ENCODE results near the gene TSEN34.
"Not testable (repeated sequence)": the region's sequence is repeated elsewhere in the genome, so short reads cannot be mapped to it uniquely, and the experiment has no call there.

Gene TSEN34

DNA sequence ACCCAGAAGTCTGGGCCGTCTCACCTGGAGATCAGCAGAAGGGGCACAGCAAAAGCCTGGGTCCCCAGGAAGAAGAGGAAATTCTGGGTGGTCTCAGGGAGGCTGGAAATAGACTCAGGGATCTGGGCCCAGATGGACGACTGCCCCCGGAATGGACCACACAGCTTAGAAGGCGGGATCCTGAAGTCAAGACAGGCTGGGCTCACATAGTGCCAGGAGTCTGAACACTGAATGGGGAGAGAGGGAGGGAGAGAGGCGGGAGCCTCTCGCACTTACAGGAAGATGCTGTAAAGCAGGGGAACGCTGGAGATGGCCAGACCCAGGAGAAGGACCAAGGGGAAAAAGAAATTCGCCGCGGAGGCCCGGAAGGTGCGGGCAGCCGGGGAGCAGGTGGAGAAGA is 30.3 kb upstream of the TSEN34 start:
- no peak for DNase-seq (ENCODE audit: low read depth)

DNA sequence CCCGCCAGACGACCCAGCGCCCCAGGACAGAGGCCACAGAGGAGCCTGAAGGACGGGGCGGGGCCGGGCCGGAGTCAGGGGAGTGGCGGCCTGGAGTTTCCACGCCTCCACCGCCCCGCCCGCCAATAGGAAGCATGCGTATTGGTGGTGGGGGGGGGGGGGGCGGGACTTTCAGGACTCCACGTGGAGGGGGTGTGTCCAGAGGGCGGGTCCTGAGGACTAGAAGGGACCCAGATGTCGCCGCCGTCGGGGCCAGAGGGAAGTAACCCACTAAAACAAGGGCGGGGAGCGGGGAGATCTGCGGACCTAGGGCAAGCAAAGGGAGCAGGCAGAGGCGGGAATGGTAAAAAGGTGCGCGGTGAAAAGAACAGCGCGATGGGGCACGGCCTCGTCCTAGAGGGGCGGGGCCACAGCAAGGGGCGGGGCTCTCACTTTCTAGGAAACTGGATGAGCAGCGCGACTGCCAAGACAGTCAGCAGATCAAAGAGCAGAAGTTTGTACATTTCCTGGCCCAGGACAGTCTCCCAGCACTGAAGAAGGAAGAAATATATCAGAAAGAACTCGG is 28.8 kb upstream of the TSEN34 start:
- peak; percentile 81 for DNase-seq (ENCODE audit: low read depth)

GRCh38 chr19:54162884-54163283 is 28.2 kb upstream of the TSEN34 start:
- no peak for DNase-seq (ENCODE audit: low read depth)

GRCh38 chr19:54164369-54165068 is 26.6 kb upstream of the TSEN34 start:
- DNase-seq (ENCODE audit: low read depth): no peak

- DNase-seq (ENCODE audit: low read depth): no peak
Observed at GRCh38 chr19:54165222-54165621, 25.9 kb upstream of the TSEN34 start.

GRCh38 chr19:54168174-54168917 is 22.8 kb upstream of the TSEN34 start:
- peak; percentile 72 for DNase-seq (ENCODE audit: low read depth)

DNA sequence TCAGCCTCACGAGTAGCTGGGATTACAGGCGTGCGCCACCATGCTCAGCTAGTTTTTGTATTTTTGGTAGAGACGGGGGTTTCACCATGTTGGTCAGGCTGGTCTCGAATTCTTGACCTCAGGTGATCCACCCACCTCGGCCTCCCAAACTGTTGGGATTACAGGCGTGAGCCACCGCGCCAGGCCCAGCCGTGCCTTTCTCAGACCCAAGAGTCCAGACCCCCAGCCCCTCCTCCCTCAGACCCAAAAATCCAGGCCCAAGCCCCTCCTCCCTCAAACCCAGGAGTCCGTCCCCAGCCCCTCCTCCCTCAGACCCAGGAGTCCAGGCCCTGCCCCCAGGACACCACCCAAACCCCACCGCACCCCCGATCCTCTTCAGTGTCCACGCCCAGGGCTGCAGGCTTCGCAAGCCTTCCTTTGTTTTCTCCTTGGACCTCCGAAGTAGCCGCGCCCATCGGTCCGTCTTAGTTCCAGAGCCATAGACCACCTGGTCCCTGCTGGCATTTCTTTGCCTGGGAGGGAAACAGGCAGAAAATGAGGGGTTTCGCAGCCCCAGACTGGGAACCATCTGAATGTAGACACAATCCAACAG is 21.9 kb upstream of the TSEN34 start:
- DNase-seq (ENCODE audit: low read depth): no peak

- not testable (repeated sequence) for DNase-seq (ENCODE audit: low read depth)
Observed at GRCh38 chr19:54171736-54172431, 19.2 kb upstream of the TSEN34 start.

- no peak for DNase-seq (ENCODE audit: low read depth)
Observed at GRCh38 chr19:54172471-54173358, 18.4 kb upstream of the TSEN34 start, which contains the start of gene TMC4. Gene TMC4, minus strand, starts transcription at chr19:54173160. Its CDS starts 43 bp downstream, at chr19:54173117.

GRCh38 chr19:54173359-54173699 is 17.8 kb upstream of the TSEN34 start:
- no peak for DNase-seq (ENCODE audit: low read depth)

GRCh38 chr19:54173951-54174834 is 16.9 kb upstream of the TSEN34 start:
- no peak for DNase-seq (ENCODE audit: low read depth)

DNA sequence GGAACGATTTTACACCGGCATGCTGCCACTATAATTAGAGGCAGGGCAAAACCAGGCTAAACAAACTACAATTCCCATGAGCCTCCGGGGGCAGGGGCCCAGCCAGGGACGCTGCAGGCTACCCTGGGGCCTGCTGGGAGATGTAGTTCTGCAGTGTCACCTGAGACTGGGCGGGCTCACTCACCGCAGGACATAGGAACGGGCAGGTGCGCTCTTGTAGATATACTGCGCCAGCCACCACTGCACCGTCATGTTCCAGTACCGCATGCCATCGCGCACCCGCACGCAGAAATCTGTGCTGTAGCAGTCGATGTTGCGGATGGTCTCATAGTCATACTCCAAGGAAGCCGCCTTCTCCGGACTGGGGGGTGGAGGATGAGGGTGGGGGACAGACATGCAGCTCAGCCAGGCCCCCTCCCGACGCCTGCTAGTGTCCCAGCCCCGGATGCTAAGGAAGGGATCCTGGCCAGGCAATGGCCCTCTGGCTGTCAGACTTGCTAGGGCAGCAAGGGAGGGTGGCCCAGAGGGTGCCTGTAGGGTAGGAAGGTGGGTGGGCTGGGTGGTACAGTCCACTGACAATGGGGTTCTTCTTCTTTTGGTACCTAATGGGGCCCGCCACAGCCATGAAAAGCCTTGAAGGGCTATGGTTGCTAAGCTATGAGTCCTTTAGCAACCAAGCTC is 12.4 kb upstream of the TSEN34 start:
- no peak for DNase-seq (ENCODE audit: low read depth)

DNA sequence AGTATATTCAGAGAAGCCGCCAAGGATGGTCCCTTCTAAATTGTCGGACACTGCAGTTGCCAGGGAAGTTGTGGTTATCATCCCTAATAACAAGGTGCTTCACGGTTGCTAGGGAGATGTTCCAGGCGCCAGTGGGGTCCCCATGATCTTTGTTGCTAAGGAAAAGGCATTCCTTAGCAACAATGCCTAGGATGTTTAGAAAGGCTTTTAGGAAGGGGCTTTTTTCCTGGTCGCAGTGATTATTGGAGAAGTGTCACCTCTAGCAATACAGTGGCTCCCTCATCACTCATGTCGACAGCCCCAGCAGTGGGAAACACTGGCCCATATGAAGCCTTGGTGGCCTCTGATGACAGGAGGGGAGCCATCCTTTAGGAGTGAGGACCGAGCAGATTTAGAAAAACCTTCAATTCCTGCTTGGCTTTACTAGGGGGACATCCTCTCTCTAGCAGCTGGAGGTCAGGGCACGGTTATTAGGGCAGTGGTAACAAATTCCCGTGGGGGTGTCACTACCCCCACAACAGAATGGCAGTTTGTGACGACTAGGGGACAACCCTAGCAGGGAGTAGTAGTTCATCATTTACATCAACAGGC is 11.8 kb upstream of the TSEN34 start:
- DNase-seq (ENCODE audit: low read depth): no peak

DNA sequence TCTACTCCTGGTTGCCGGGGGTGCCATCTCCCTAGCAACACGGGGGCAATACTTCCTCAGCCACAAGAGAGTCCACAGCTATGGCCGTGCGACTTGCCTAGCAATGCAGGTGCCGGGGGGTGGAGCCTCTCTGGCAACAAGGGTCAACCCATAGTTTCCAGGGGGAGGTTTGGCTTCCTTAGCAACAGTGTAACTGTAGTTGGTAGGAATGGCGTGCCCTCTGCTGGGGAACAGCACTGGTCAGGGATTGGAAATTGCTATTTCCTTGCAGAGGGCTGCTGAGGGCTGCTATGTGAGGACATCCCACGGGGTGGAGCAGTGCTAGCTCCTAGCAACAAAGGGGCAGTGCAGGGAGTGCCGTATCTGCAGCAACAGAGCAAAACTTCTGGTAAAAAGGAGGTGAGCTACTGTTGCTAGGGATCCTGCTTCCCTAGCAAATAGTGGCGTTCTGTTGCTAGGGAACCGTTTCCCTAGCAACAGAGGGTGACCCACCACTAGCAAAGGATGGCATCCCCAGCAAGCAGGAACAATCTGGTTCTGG is 11.1 kb upstream of the TSEN34 start:
- no peak for DNase-seq (ENCODE audit: low read depth)

- DNase-seq (ENCODE audit: low read depth): no peak
Observed at GRCh38 chr19:54180691-54181091, 10.4 kb upstream of the TSEN34 start.

DNA sequence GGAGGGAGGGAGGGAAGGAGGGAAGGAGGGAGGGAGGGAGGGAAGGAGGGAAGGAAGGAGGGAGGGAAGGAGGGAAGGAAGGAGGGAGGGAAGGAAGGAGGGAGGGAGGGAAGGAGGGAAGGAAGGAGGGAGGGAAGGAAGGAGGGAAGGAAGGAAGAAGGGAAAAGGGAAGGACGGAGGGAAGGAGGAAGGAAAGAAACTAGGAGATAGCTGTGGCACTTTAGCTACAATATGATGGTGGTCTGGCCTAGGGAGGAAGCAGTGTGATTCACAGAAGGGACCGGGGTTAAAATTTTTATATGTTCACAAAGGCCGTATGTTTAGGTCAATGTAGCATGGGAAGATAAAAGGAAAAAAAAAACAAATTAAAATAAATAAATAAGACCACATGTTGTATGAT is 9.2 kb upstream of the TSEN34 start:
- not testable (repeated sequence) for DNase-seq (ENCODE audit: low read depth)

DNA sequence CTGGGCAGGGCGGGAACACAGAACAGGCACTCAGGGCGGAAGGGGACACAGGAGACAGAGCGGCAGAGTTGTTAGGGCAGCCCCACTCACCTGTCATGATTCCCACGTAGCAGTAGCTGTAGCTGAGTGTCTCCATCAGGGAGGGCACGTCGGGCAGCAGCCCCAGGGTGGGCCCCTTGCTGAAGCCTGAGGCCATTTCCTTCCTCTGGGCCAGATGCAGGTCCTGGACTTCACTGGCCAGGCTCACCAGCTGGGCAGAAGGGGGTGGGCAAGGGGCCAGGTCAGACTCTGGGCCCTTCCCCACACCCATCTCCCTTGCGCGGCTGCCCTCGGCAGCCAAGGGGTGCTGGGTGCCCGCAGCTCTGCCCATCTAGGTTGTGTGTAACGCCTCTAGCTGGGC is 7.7 kb upstream of the TSEN34 start:
- DNase-seq (ENCODE audit: low read depth): no peak

DNA sequence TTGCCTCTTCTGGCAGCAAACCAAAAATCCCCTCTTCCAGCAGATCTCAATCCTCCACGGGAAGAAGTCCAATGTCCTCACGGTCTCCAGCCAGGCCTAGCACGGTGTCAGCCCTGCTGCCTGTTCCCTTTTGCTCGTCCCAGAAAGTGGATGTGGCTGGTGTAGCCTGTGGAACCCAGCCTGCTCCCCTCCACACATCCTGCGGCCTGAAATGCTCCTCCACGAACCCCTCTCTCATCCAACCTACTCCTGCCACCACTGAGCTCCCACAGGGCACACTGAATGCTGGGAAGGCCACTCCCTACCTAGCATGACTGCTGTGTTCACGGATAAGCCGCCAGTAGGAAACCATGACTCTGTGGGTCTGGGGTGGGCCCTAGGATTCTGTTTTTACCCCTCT is 4.8 kb upstream of the TSEN34 start:
- no peak for DNase-seq (ENCODE audit: low read depth)

DNA sequence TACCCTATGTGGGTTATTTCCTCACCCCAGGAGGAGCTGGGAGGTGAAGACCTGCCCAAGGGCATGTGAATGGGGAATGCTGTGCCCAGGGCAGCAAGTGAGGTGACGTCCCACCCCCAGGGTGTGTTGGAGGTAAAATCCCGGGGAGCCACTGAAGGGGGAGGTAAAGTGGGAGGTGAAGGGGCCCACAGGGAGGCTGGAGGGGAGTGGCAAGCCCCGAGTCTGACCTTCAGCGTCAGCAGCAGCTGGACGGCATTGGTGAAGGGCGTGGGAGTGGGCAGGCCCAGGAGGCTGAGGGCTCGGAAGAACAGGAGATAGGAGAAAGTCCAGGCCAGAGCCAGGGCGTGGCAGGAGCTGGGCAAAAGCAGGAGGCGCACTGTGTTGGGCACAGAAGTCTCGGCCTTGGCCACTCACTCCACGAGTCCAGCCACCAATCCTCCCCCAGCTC is 4.2 kb upstream of the TSEN34 start:
- no peak for DNase-seq (ENCODE audit: low read depth)
